ENCODE results near the gene EPS8. TPM values are rescaled to one million over a fixed set of nuclear protein-coding genes. Genes with fewer than 3 reads are reported as not detected.

EPS8 gene
- total RNA-seq (100 to 1,000 TPM; 124 to 165 TPM), polyA plus RNA-seq (100 to 1,000 TPM in 1 of 2 donors, 10 to 100 TPM in 1; 56.0 to 135 TPM)
- long read RNA-seq, donor 1, transcript EPS8-221 (21 exons, 3,873 nt), result major isoform, 104 of 266 reads
- long read RNA-seq, donor 1, transcript EPS8-222 (22 exons, 3,904 nt), result minor isoform, 15 of 266 reads
- long read RNA-seq, donor 1, partial matches to known transcripts, result 108 of 266 reads
- long read RNA-seq, donor 1, other reads (novel, unspliced or antisense), result 36 of 266 reads
- long read RNA-seq, donor 2, transcript EPS8-221 (21 exons, 3,873 nt), result major isoform, 30 of 90 reads
- long read RNA-seq, donor 2, partial matches to known transcripts, result 23 of 90 reads
- long read RNA-seq, donor 2, other reads (novel, unspliced or antisense), result 32 of 90 reads

DNA sequence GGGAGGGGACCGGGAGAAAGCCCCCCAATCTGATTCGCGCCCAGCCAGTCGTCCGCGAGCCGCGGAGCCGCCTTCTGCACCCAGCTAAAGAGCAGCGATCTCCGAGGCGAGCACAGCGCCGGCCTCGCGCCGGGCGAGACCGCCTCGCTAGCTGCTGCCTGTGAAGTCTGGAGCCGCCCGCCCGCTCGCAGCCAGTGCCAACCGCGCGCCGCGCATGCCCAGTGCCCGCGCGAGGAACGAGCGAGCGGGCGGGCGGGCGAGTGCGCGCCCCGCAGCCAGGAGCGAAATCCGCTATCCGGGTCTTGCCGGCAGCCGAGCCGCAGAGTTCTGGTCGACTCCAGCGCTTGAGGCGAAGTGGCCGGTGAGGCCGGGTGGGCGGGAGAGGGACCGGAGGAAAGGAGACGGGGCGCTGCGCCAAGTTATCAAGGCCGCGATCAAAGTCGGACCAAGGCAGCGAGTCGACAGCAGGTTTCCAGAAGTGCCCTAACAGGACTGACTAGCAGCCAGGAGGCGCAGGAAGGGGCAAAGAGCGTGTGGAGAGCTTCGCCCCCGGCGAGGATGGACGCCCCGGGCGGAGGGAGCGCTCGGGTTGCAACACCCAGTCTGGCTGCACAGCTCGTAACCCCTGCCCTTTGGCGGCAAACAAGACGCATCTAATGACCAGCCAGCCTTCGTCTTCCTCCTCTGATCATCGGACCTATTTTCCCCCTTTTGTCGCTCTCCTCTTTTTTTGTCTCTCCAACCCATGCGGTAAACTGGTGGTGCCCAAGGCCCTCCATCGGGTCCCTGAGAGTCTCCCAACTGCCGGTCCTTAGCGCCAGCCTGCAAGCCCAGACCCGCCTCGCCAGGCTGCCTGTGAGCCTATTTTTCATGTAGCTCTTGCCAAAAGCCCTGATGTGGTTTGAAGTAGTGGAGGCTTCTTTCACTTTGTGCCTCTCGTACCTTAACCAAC, at the start of gene EPS8:
EPS8 (minus strand) TSS at position 169 of the 952 bp plus-strand sequence. CDS start 106,437 bp downstream, outside the sequence.
- Histone ChIP-seq H3K9me3 (ENCODE audit: control insufficient read depth, low read length) (no peaks in the 10 kb centered on the region), H3K4me1 (ENCODE audit: control insufficient read depth in 1 of 2, insufficient read depth in 2 of 2, low read length in 2 of 2) (no peaks in the 10 kb centered on the region), H3K27me3 (ENCODE audit: control insufficient read depth in 1 of 2, insufficient read depth in 2 of 2, low read length in 1 of 2) (no peaks in the 10 kb centered on the region), H3K4me3 (ENCODE audit: low read length in 2 of 2) (peak within 1 kb of the TSS; percentile 73 to 94), H3K36me3 (ENCODE audit: control insufficient read depth in 1 of 2, insufficient read depth in 2 of 2, low read length in 1 of 2) (no peaks in the 10 kb centered on the region), H3K27ac (ENCODE audit: low read depth in 1 of 2, low read length in 2 of 2) (peak within 1 kb of the TSS; percentile 78 to 80)
- peak; percentile 96 to 98 for DNase-seq
- 0 to 1% methylated on average over 74 to 85 of the region's 85 CpGs for WGBS, 2 donors
- peak; percentile 96 for ATAC-seq (ENCODE audit: low FRiP score)
- intact Hi-C loops (cut with DNase I), result loop anchor here (5.0 to 10.0 kb wide), 4 partner anchors 37 to 187 kb away; no protein-coding TSS in a partner anchor

DNA sequence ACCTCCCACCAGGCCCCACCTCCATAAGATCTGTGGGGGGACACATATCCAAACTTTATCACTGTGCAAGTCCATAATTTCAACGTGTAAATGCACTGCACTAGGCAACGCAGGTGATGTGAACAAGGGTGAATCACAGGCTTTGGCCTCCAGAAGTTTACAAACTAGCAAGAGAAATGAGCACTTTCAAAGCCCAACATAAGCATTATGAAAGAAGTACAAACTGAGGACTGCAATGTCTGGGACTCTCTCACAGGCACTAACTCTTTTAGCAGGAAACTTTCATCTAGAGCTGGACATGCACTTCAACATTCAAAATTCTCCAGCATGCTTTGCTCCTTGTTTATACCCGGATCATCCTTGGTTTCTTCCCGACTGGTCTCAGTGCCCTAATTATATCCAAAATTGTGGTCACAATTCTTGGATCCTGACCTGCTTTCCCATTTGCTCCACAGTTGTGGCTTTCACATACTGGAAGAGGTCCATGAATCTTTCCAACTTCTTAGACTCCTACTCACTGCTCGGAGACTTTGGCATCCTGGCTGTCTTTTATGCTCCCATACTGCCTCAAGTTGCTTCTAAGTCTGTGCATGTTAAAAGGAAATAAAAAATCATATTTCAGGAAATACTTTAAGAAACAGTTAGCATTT, 48.1 kb upstream of the EPS8 start:
- DNase-seq, result no peak
- WGBS, 2 donors, result 20 to 25% methylated on average over 5 of the region's 5 CpGs
- no peaks in the 10 kb centered on the region for H3K27me3 ChIP-seq (ENCODE audit: control insufficient read depth in 1 of 2, insufficient read depth in 2 of 2, low read length in 1 of 2)
- H3K4me3 ChIP-seq (ENCODE audit: low read length in 2 of 2), result no peak overlapping the region
- no peaks in the 10 kb centered on the region for H3K36me3 ChIP-seq (ENCODE audit: control insufficient read depth in 1 of 2, insufficient read depth in 2 of 2, low read length in 1 of 2)
- H3K27ac ChIP-seq (ENCODE audit: low read depth in 1 of 2, low read length in 2 of 2), result peak overlapping the region in 1 of 2 donors; percentile 26
- peak; percentile 64 for ATAC-seq (ENCODE audit: low FRiP score)
- no peaks in the 10 kb centered on the region for H3K9me3 ChIP-seq (ENCODE audit: control insufficient read depth, low read length)
- H3K4me1 ChIP-seq (ENCODE audit: control insufficient read depth in 1 of 2, insufficient read depth in 2 of 2, low read length in 2 of 2), result no peaks in the 10 kb centered on the region
- intact Hi-C loops (cut with DNase I), result loop anchor here (5.0 kb wide), 2 partner anchors 45 to 50 kb away; partner anchors contain the start of gene EPS8 (in 1 of the 2)

DNA sequence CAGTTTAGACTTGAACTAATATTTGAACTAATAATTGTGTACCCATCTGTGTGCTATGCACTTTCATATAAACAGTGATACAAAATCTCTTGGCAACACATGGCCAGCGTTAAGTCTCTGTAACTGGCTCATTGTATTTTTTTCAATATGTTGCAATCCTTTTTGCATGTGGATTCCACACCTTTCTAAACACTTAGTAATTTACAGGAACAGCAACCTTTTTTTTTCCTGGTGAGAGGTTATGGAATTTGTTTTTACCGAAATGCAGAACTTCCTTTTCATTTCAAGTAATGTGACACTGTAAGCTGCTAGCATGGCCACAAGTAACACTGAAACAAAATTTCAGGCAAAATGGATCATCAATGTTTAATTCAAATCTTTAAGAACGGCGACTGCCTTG, 45.4 kb upstream of the EPS8 start:
- ATAC-seq (ENCODE audit: low FRiP score) (no peak), DNase-seq (no peak)
- Histone ChIP-seq H3K27ac (ENCODE audit: low read depth in 1 of 2, low read length in 2 of 2) (no peak overlapping the region), H3K27me3 (ENCODE audit: control insufficient read depth in 1 of 2, insufficient read depth in 2 of 2, low read length in 1 of 2) (no peaks in the 10 kb centered on the region), H3K4me1 (ENCODE audit: control insufficient read depth in 1 of 2, insufficient read depth in 2 of 2, low read length in 2 of 2) (peaks cover 0 to 3% of the 10 kb centered on the region in 2 donors), H3K4me3 (ENCODE audit: low read length in 2 of 2) (no peak overlapping the region), H3K36me3 (ENCODE audit: control insufficient read depth in 1 of 2, insufficient read depth in 2 of 2, low read length in 1 of 2) (no peaks in the 10 kb centered on the region), H3K9me3 (ENCODE audit: control insufficient read depth, low read length) (no peaks in the 10 kb centered on the region)
- intact Hi-C loops (cut with DNase I), result no loop called here
- WGBS, 2 donors, result 92% methylated on average over 4 of the region's 4 CpGs

DNA sequence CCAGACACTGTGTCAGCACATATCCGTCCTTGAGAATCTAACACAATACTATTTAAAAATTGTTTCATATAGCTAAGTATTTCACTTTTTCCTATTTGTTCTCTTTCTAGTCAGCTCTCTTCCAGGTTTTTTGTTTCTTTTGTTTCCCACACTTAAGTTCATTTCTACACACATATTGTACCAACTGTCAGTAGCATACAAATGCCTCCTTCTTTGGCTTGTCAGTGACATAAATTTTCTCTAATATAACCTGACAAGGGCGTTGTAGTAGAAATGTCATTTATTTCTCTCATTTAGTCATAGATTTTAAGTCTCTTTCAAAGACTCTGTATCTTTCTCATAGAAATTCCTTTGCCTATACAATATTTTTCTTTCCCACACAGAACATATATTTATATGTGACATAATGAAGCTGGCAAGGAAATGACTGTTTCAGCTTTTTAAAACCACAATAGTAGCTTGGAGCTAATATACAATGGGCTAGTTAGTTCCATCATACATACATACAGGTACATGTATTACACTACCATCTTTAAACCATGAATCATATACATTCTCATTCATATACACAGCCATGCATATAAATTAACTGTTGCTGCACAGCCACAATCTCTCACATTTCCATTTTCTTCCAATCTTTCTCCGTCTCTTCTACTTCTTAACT, 42.3 kb upstream of the EPS8 start:
- DNase-seq (no peak), ATAC-seq (ENCODE audit: low FRiP score) (no peak)
- Histone ChIP-seq H3K4me1 (ENCODE audit: control insufficient read depth in 1 of 2, insufficient read depth in 2 of 2, low read length in 2 of 2) (peaks cover 0 to 3% of the 10 kb centered on the region in 2 donors), H3K9me3 (ENCODE audit: control insufficient read depth, low read length) (no peaks in the 10 kb centered on the region), H3K36me3 (ENCODE audit: control insufficient read depth in 1 of 2, insufficient read depth in 2 of 2, low read length in 1 of 2) (no peaks in the 10 kb centered on the region), H3K4me3 (ENCODE audit: low read length in 2 of 2) (no peak overlapping the region), H3K27me3 (ENCODE audit: control insufficient read depth in 1 of 2, insufficient read depth in 2 of 2, low read length in 1 of 2) (no peaks in the 10 kb centered on the region), H3K27ac (ENCODE audit: low read depth in 1 of 2, low read length in 2 of 2) (peak overlapping the region; percentile 76 to 78)
- 76 to 84% methylated on average over 3 of the region's 3 CpGs for WGBS, 2 donors
- intact Hi-C loops (cut with DNase I), result no loop called here

DNA sequence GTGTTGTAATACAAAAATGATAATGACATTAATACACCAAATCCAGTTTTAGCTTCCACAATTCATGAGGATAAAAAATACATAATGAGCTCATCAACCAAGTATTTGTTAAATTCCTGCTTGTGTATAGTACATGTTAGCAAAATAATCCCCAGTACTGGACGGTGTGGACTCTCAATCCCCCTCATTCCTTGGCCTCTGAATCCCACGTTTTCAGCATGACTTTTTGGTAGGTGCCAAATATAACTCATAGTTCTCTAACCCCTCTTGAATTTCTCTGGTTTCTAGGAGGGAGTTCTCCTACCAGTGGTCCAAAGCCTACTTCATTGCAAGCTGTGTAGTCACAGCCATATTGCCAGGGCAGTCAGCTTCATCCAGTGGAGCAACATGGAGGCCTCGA, 41.4 kb upstream of the EPS8 start:
- ATAC-seq (ENCODE audit: low FRiP score) (peak; percentile 29), DNase-seq (no peak)
- H3K27me3 ChIP-seq (ENCODE audit: control insufficient read depth in 1 of 2, insufficient read depth in 2 of 2, low read length in 1 of 2), result no peaks in the 10 kb centered on the region
- H3K4me1 ChIP-seq (ENCODE audit: control insufficient read depth in 1 of 2, insufficient read depth in 2 of 2, low read length in 2 of 2), result peaks cover 0 to 3% of the 10 kb centered on the region in 2 donors
- no peak overlapping the region for H3K4me3 ChIP-seq (ENCODE audit: low read length in 2 of 2)
- H3K9me3 ChIP-seq (ENCODE audit: control insufficient read depth, low read length), result no peaks in the 10 kb centered on the region
- no peaks in the 10 kb centered on the region for H3K36me3 ChIP-seq (ENCODE audit: control insufficient read depth in 1 of 2, insufficient read depth in 2 of 2, low read length in 1 of 2)
- intact Hi-C loops (cut with DNase I), result no loop called here
- WGBS, 2 donors, result 24 to 28% methylated on average over 3 of the region's 3 CpGs
- peak overlapping the region in 1 of 2 donors; percentile 67 for H3K27ac ChIP-seq (ENCODE audit: low read depth in 1 of 2, low read length in 2 of 2)

DNA sequence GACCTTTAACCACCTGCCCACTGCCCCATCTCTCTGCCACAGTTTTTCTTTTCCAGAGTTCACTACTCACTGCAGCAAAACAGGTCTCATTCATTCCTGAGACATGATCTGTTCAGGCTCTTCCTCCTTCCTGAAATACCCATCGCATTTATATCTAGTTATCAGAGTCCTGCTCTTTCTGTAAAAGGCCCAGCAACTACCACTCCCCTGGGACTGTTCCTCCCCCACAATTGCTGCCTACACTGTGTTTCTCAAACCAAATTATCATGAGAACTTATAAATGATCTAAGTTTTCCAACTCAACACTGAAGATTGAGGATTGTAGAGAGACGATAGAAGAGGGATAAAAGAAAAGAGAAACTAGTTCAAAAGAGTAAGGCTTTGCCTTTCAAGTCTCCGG, 40.8 kb upstream of the EPS8 start:
- no peaks in the 10 kb centered on the region for H3K9me3 ChIP-seq (ENCODE audit: control insufficient read depth, low read length)
- H3K27me3 ChIP-seq (ENCODE audit: control insufficient read depth in 1 of 2, insufficient read depth in 2 of 2, low read length in 1 of 2), result no peaks in the 10 kb centered on the region
- no peaks in the 10 kb centered on the region for H3K36me3 ChIP-seq (ENCODE audit: control insufficient read depth in 1 of 2, insufficient read depth in 2 of 2, low read length in 1 of 2)
- WGBS, 2 donors, result 12 to 18% methylated on average over 3 of the region's 3 CpGs
- ATAC-seq (ENCODE audit: low FRiP score) (peak; percentile 41), DNase-seq (no peak)
- H3K27ac ChIP-seq (ENCODE audit: low read depth in 1 of 2, low read length in 2 of 2), result peak overlapping the region; percentile 26 to 57
- intact Hi-C loops (cut with DNase I), result no loop called here
- H3K4me1 ChIP-seq (ENCODE audit: control insufficient read depth in 1 of 2, insufficient read depth in 2 of 2, low read length in 2 of 2), result peaks cover 0 to 3% of the 10 kb centered on the region in 2 donors
- no peak overlapping the region for H3K4me3 ChIP-seq (ENCODE audit: low read length in 2 of 2)

DNA sequence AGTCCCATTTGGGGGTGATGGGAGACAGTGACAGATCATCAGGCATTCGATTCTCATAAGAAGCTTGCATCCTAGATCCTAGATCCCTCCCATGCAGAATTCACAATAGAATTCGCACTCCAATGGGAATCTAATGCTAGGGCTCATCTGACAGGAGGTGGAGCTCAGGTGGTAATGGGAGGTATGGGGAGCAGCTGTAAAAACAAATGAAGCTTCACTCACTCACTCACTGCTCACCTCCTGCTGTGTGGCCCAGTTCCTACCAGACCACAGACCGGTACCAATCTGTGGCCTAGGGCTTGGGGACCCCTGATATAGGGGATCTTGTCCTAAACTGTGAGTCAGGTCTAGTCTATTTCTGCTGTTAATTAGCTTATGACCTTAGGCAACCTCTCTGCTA, 40.1 kb upstream of the EPS8 start:
- no peaks in the 10 kb centered on the region for H3K36me3 ChIP-seq (ENCODE audit: control insufficient read depth in 1 of 2, insufficient read depth in 2 of 2, low read length in 1 of 2)
- no peaks in the 10 kb centered on the region for H3K27me3 ChIP-seq (ENCODE audit: control insufficient read depth in 1 of 2, insufficient read depth in 2 of 2, low read length in 1 of 2)
- H3K27ac ChIP-seq (ENCODE audit: low read depth in 1 of 2, low read length in 2 of 2), result peak overlapping the region in 1 of 2 donors; percentile 40
- intact Hi-C loops (cut with DNase I), result no loop called here
- H3K4me1 ChIP-seq (ENCODE audit: control insufficient read depth in 1 of 2, insufficient read depth in 2 of 2, low read length in 2 of 2), result peaks cover 0 to 3% of the 10 kb centered on the region in 2 donors
- no peak for DNase-seq
- ATAC-seq (ENCODE audit: low FRiP score), result no peak
- H3K9me3 ChIP-seq (ENCODE audit: control insufficient read depth, low read length), result no peaks in the 10 kb centered on the region
- 96 to 100% methylated on average over 3 of the region's 3 CpGs for WGBS, 2 donors
- H3K4me3 ChIP-seq (ENCODE audit: low read length in 2 of 2), result no peak overlapping the region

DNA sequence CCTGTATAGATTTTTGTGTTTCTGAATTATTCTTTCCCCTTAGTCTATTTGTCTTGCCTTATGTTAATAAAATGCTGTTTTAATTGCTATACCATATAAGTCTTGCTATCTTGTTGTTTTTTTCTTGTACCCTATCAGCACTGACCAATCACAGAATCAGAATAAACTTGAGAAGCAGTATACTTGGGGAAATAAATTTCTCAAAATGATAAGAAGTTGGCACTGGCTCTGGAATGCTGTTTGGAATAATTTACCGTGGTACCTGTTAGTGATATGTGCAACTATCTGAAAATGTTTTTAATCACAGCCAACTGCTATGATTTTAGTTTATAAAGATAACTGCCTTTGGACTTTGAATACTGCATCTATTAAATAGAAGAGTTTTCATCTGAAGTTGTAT, 37.9 kb upstream of the EPS8 start:
- no peaks in the 10 kb centered on the region for H3K9me3 ChIP-seq (ENCODE audit: control insufficient read depth, low read length)
- no peaks in the 10 kb centered on the region for H3K27me3 ChIP-seq (ENCODE audit: control insufficient read depth in 1 of 2, insufficient read depth in 2 of 2, low read length in 1 of 2)
- WGBS, 2 donors, result 4 to 8% methylated on average over 1 of the region's 1 CpG
- H3K27ac ChIP-seq (ENCODE audit: low read depth in 1 of 2, low read length in 2 of 2), result no peak overlapping the region
- no peak overlapping the region for H3K4me3 ChIP-seq (ENCODE audit: low read length in 2 of 2)
- DNase-seq (no peak), ATAC-seq (ENCODE audit: low FRiP score) (no peak)
- intact Hi-C loops (cut with DNase I), result no loop called here
- H3K36me3 ChIP-seq (ENCODE audit: control insufficient read depth in 1 of 2, insufficient read depth in 2 of 2, low read length in 1 of 2), result no peaks in the 10 kb centered on the region
- peaks cover 0 to 3% of the 10 kb centered on the region in 2 donors for H3K4me1 ChIP-seq (ENCODE audit: control insufficient read depth in 1 of 2, insufficient read depth in 2 of 2, low read length in 2 of 2)
